Stimulated activated CD8-positive, alpha-beta memory T cell treated with anti-CD3 and anti-CD28 coated beads, Interleukin-4, amount 100 ng/mL, for 4 hours (primary cell): Measurements from ENCODE around the gene HSH2D.
"Not testable (repeated sequence)": the region's sequence is repeated elsewhere in the genome, so short reads cannot be mapped to it uniquely, and the experiment has no call there.

Experiments
- DNase-seq, 2 donors: peaks; one replicate each; pipeline ENCODE4 v3.0.0-alpha.2; 2020; ENCODE audit warnings: low read depth in 2 of 2, low spot score in 1 of 2

HSH2D gene

GRCh38 chr19:16143399-16144215 lies at the start of gene HSH2D:
TSS of gene HSH2D (plus strand) at chr19:16143685. CDS start at chr19:16148751, 5,066 bp downstream.
- DNase-seq = peak; percentile 40 to 63

- no peak for DNase-seq
Measured at GRCh38 chr19:16094360-16095070, 49.0 kb upstream of the HSH2D start.

GRCh38 chr19:16095071-16095571 lies 48.4 kb upstream of the HSH2D start:
- no peak for DNase-seq

GRCh38 chr19:16096280-16096855 lies 47.1 kb upstream of the HSH2D start:
- DNase-seq = no peak

GRCh38 chr19:16098416-16098768 lies 45.1 kb upstream of the HSH2D start:
- DNase-seq = no peak

GRCh38 chr19:16098821-16099220 lies 44.7 kb upstream of the HSH2D start:
- no peak for DNase-seq

- DNase-seq = not testable (repeated sequence)
Measured at GRCh38 chr19:16099314-16099965, 44.0 kb upstream of the HSH2D start.

- no peak for DNase-seq
Measured at GRCh38 chr19:16100524-16100923, 43.0 kb upstream of the HSH2D start.

- no peak for DNase-seq
Measured at GRCh38 chr19:16104722-16105121, 38.8 kb upstream of the HSH2D start.

GRCh38 chr19:16106121-16106520 lies 37.4 kb upstream of the HSH2D start:
- DNase-seq = no peak

GRCh38 chr19:16111160-16111908 lies 32.2 kb upstream of the HSH2D start, which contains the start of gene RAB8A:
TSS of gene RAB8A (plus strand) at chr19:16111889. CDS start at chr19:16111902, 13 bp downstream.
- DNase-seq = peak; percentile 96 to 98

- no peak for DNase-seq
Measured at GRCh38 chr19:16111909-16112752, 31.4 kb upstream of the HSH2D start.

GRCh38 chr19:16112778-16113177 lies 30.7 kb upstream of the HSH2D start:
- no peak for DNase-seq

- DNase-seq = no peak
Measured at GRCh38 chr19:16113727-16114126, 29.8 kb upstream of the HSH2D start.

GRCh38 chr19:16115301-16116039 lies 28.0 kb upstream of the HSH2D start:
- DNase-seq = no peak

GRCh38 chr19:16116067-16116466 lies 27.4 kb upstream of the HSH2D start:
- DNase-seq = no peak

- no peak for DNase-seq
Measured at GRCh38 chr19:16117594-16118033, 25.9 kb upstream of the HSH2D start.

- DNase-seq = peak in 1 of 2 donors; percentile 12
Measured at GRCh38 chr19:16118489-16119033, 24.9 kb upstream of the HSH2D start.
